ENCODE measurements around the gene WSCD1.

Gene WSCD1

GRCh38 chr17:6108382-6108781, 38.2 kb downstream of the WSCD1 start:
- DNase-seq (ENCODE audit: low spot score): no peak

- no peak for DNase-seq (ENCODE audit: low spot score)
These were observed 38.8 kb downstream of the WSCD1 start for GRCh38 chr17:6108987-6109386.

GRCh38 chr17:6109536-6109935, 39.4 kb downstream of the WSCD1 start:
- DNase-seq (ENCODE audit: low spot score): no peak

- DNase-seq (ENCODE audit: low spot score): no peak
These were observed 39.9 kb downstream of the WSCD1 start for GRCh38 chr17:6110088-6110487.

GRCh38 chr17:6110592-6110991, 40.4 kb downstream of the WSCD1 start:
- no peak for DNase-seq (ENCODE audit: low spot score)

- DNase-seq (ENCODE audit: low spot score): no peak
These were observed 50.2 kb downstream of the WSCD1 start for GRCh38 chr17:6120351-6120750.

GRCh38 chr17:6124856-6125255, 54.7 kb downstream of the WSCD1 start:
- no peak for DNase-seq (ENCODE audit: low spot score)

GRCh38 chr17:6126768-6127167, 56.6 kb downstream of the WSCD1 start:
- no peak for DNase-seq (ENCODE audit: low spot score)

GRCh38 chr17:6134721-6135120, 64.5 kb downstream of the WSCD1 start:
- DNase-seq (ENCODE audit: low spot score): no peak

- no peak for DNase-seq (ENCODE audit: low spot score)
These were observed 65.1 kb downstream of the WSCD1 start for GRCh38 chr17:6135236-6135635.

GRCh38 chr17:6135996-6136395, 65.8 kb downstream of the WSCD1 start:
- DNase-seq (ENCODE audit: low spot score): no peak

GRCh38 chr17:6137716-6138502, 67.7 kb downstream of the WSCD1 start:
- DNase-seq (ENCODE audit: low spot score): no peak

- DNase-seq (ENCODE audit: low spot score): no peak
These were observed 68.7 kb downstream of the WSCD1 start for GRCh38 chr17:6138761-6139446.

- DNase-seq (ENCODE audit: low spot score): no peak
These were observed 69.3 kb downstream of the WSCD1 start for GRCh38 chr17:6139447-6139832.

GRCh38 chr17:6140188-6140587, 70.0 kb downstream of the WSCD1 start:
- DNase-seq (ENCODE audit: low spot score): no peak

GRCh38 chr17:6140728-6141330, 70.7 kb downstream of the WSCD1 start:
- DNase-seq (ENCODE audit: low spot score): no peak

GRCh38 chr17:6142701-6143100, 72.5 kb downstream of the WSCD1 start:
- DNase-seq (ENCODE audit: low spot score): no peak

GRCh38 chr17:6145946-6146345, 75.8 kb downstream of the WSCD1 start:
- DNase-seq (ENCODE audit: low spot score): no peak

- DNase-seq (ENCODE audit: low spot score): no peak
These were observed 76.9 kb downstream of the WSCD1 start for GRCh38 chr17:6147042-6147441.

GRCh38 chr17:6153375-6153774, 83.2 kb downstream of the WSCD1 start:
- DNase-seq (ENCODE audit: low spot score): no peak

- no peak for DNase-seq (ENCODE audit: low spot score)
These were observed 87.5 kb downstream of the WSCD1 start for GRCh38 chr17:6157716-6158115.

GRCh38 chr17:6159541-6160231, 89.5 kb downstream of the WSCD1 start:
- no peak for DNase-seq (ENCODE audit: low spot score)

- DNase-seq (ENCODE audit: low spot score): no peak
These were observed 90.0 kb downstream of the WSCD1 start for GRCh38 chr17:6160232-6160555.
